Lower leg skin (tissue), 4 donors: Measurements from ENCODE around the gene OBSL1. TPM values are rescaled to one million over a fixed set of nuclear protein-coding genes. Genes with fewer than 3 reads are reported as not detected.

ENCODE experiments used
- DNase-seq, 2 donors: peaks; one replicate each; pipeline ENCODE4 v3.0.0-alpha.2; 2019; ENCODE audit warnings: low spot score in 2 of 2
- H3K4me3 ChIP-seq: fragments of 200-600 bp; sonication (generic); 2 replicates; pipeline ENCODE4 v1.5.1; 2017; ENCODE audit warnings: mild to moderate bottlenecking, low read depth; ENCODE audit not compliant: poor library complexity, severe bottlenecking
- POLR2A ChIP-seq, 2 donors: fragments of 450-650 bp; IDR thresholded peaks; one replicate each; pipeline ENCODE4 v1.6.1; 2016 to 2017; ENCODE audit warnings: antibody characterized with exemption in 2 of 2, mild to moderate bottlenecking in 1 of 2, moderate library complexity in 1 of 2
- WGBS, 2 donors: methylation state at CpG; one replicate each; pipeline ENCODE4 v1.1.5; 2018; 5-methylcytosine and 5-hydroxymethylcytosine counted together
- intact Hi-C: fragments of 100-400 bp; cut with DNase I; formaldehyde crosslinking; loops from one replicate; pipeline ENCODE4 v1.15.0; 2023; ENCODE audit warnings: low total_unique reads
- microRNA-seq, 2 donors: library from miRNA; unstranded; fragments of <30 nt; microRNA quantifications; one replicate each; pipeline ENCODE4, GENCODE V29; 2016; ENCODE audit warnings: borderline replicate concordance in 2 of 2, borderline number of aligned reads in 1 of 2
- total RNA-seq, 4 donors: library from RNA; depleted of rRNA; stranded (reverse); fragments of >200 nt; gene quantifications; one replicate each; pipeline ENCODE4 v1.1.0, GENCODE V29; 2016
- TF ChIP-seq, protein P1 (sequence below), 3 donors: fragments of 450-650 bp; IDR thresholded peaks; one replicate each; pipeline ENCODE4 v1.5.1; 2016; ENCODE audit warnings: antibody characterized with exemption in 3 of 3, mild to moderate bottlenecking in 3 of 3, moderate library complexity in 2 of 3

The OBSL1 gene
- total RNA-seq, 4 donors from 2014 or later: 34.2 to 52.7 (median 42.7) TPM

DNA sequence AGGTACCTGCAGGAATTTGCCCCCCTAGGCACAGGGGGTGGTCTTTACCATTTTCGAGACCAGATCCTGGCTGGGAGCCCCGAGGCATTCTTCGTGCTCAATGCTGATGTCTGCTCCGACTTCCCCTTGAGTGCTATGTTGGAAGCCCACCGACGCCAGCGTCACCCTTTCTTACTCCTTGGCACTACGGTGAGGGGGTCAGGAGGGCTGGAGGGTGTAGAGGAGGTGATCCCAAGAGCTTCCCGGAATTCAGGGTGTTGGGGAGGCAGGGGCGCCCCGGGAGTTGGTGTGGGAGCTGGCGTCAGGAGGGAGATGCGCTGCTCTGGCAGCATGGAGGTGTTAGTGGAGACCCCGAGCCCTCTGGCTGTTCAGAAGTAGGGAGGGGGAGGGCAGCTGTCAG lies 69.5 kb downstream of the OBSL1 start:
- intact Hi-C loops: no loop called here
- TF ChIP-seq, protein P1, sequence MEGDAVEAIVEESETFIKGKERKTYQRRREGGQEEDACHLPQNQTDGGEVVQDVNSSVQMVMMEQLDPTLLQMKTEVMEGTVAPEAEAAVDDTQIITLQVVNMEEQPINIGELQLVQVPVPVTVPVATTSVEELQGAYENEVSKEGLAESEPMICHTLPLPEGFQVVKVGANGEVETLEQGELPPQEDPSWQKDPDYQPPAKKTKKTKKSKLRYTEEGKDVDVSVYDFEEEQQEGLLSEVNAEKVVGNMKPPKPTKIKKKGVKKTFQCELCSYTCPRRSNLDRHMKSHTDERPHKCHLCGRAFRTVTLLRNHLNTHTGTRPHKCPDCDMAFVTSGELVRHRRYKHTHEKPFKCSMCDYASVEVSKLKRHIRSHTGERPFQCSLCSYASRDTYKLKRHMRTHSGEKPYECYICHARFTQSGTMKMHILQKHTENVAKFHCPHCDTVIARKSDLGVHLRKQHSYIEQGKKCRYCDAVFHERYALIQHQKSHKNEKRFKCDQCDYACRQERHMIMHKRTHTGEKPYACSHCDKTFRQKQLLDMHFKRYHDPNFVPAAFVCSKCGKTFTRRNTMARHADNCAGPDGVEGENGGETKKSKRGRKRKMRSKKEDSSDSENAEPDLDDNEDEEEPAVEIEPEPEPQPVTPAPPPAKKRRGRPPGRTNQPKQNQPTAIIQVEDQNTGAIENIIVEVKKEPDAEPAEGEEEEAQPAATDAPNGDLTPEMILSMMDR (IDR thresholded peaks at IDR 0.05): no peak
- no peak for TF ChIP-seq POLR2A (IDR thresholded peaks at IDR 0.05)
- WGBS, 2 donors: 94% methylated on average over 14 of the region's 14 CpGs
- no peak overlapping the region for H3K4me3 ChIP-seq
- no peak for DNase-seq

Small RNA genes within 50 kb of the gene (microRNA-seq; reads per million reads assigned to microRNA genes)
- 0 reads per million in 2 donors for gene MIR3132

Other genes with a start within 250 kb of the OBSL1 start
- gene RESP18, start 238.8 kb downstream of the OBSL1 start, total RNA-seq: not detected
- gene DNPEP, start 183.6 kb downstream of the OBSL1 start, total RNA-seq: 10 to 100 TPM; 52.7 to 64.0 (median 57.6) TPM
- gene DES, start 153.2 kb downstream of the OBSL1 start, total RNA-seq: 100 to 1,000 TPM in 1 of 4 donors, 10 to 100 TPM in 3; 19.4 to 163 (median 37.8) TPM
- gene SPEG, start 136.7 kb downstream of the OBSL1 start, total RNA-seq: 10 to 100 TPM in 1 of 4 donors, 1 to 10 TPM in 3; 3.3 to 11.4 (median 5.3) TPM
- gene GMPPA, start 72.6 kb downstream of the OBSL1 start, total RNA-seq: 10 to 100 TPM in 3 of 4 donors, 1 to 10 TPM in 1; 5.4 to 29.9 (median 19.8) TPM
- gene ASIC4, start 57.1 kb downstream of the OBSL1 start, total RNA-seq: under 1 TPM in 1 of 4 donors, not detected in 3; 0.26 TPM
- 10 to 100 TPM; 37.8 to 73.1 (median 58.4) TPM for gene CHPF, start 27.7 kb downstream of the OBSL1 start, total RNA-seq
- 1 to 10 TPM in 2 of 4 donors, under 1 TPM in 2; 0.17 to 2.1 (median 1.0) TPM for gene TMEM198, start 27.5 kb downstream of the OBSL1 start, total RNA-seq
- gene INHA, start 771 bp upstream of the OBSL1 start, total RNA-seq: 1 to 10 TPM in 1 of 4 donors, under 1 TPM in 2, not detected in 1; 0.58 to 1.4 (median 0.84) TPM
- gene STK11IP, start 26.3 kb upstream of the OBSL1 start, total RNA-seq: 10 to 100 TPM; 13.3 to 37.8 (median 18.9) TPM
- 1 to 10 TPM in 2 of 4 donors, under 1 TPM in 2; 0.34 to 2.1 (median 0.90) TPM for gene SLC4A3, start 56.1 kb upstream of the OBSL1 start, total RNA-seq